OCI-LY1 (cell line): ENCODE data around the gene XRCC4.

ENCODE experiments used
- H2AFZ ChIP-seq: fragments of 200-600 bp; sonication (generic), shearing (Covaris generic); 2 replicates; pipeline ENCODE4 v1.6.0; 2014; ENCODE audit warnings: antibody characterized with exemption, mild to moderate bottlenecking, low read length
- H3F3A ChIP-seq: fragments of 200-600 bp; sonication (generic), shearing (Covaris generic); 2 replicates; pipeline ENCODE4 v1.6.0; 2014; ENCODE audit warnings: mild to moderate bottlenecking, antibody characterized with exemption, low read length, moderate library complexity; ENCODE audit not compliant: insufficient read depth
- H3K27ac ChIP-seq: fragments of 200-600 bp; sonication (generic); 2 replicates; pipeline ENCODE4 v1.5.1; 2014; ENCODE audit warnings: low read length, mixed run types, mild to moderate bottlenecking, low read depth; ENCODE audit not compliant: poor library complexity, severe bottlenecking
- H3K27me3 ChIP-seq: fragments of 200-600 bp; sonication (generic); 2 replicates; pipeline ENCODE4 v1.6.0; 2014; ENCODE audit warnings: antibody characterized with exemption, mild to moderate bottlenecking, low read length, moderate library complexity; ENCODE audit not compliant: insufficient read depth
- H3K36me3 ChIP-seq: fragments of 200-600 bp; sonication (generic); 2 replicates; pipeline ENCODE4 v1.6.1; 2014; ENCODE audit warnings: mild to moderate bottlenecking, antibody characterized with exemption, low read length, moderate library complexity, mixed read lengths; ENCODE audit not compliant: insufficient read depth
- H3K4me1 ChIP-seq: fragments of 200-600 bp; sonication (generic); 2 replicates; pipeline ENCODE4 v1.5.1; 2014; ENCODE audit warnings: mild to moderate bottlenecking, low read length, moderate library complexity; ENCODE audit not compliant: insufficient read depth, severe bottlenecking
- H3K4me2 ChIP-seq: fragments of 200-600 bp; sonication (generic), shearing (Covaris generic); 2 replicates; pipeline ENCODE4 v1.6.1; 2014; ENCODE audit warnings: low read length
- H3K4me3 ChIP-seq: fragments of 200-600 bp; sonication (generic); 2 replicates; pipeline ENCODE4 v1.5.1; 2014; ENCODE audit warnings: low read length, low read depth, mild to moderate bottlenecking, mixed read lengths; ENCODE audit not compliant: poor library complexity, severe bottlenecking
- H3K79me2 ChIP-seq: fragments of 200-600 bp; shearing (Covaris generic); 2 replicates; pipeline ENCODE4 v1.6.1; 2016; ENCODE audit warnings: mixed run types, low read length, mixed read lengths; ENCODE audit not compliant: insufficient read depth
- H3K9ac ChIP-seq: fragments of 200-600 bp; sonication (generic), shearing (Covaris generic); 2 replicates; pipeline ENCODE4 v1.6.1; 2014; ENCODE audit warnings: mild to moderate bottlenecking, low read length, mixed read lengths
- H3K9me2 ChIP-seq: fragments of 200-600 bp; sonication (generic), shearing (Covaris generic); 2 replicates; pipeline ENCODE4 v1.6.1; 2014; ENCODE audit warnings: low read depth, mild to moderate bottlenecking, low read length, mixed read lengths
- H3K9me3 ChIP-seq: fragments of 200-600 bp; shearing (Covaris generic); 2 replicates; pipeline ENCODE4 v1.6.1; 2014; ENCODE audit warnings: low read length, mixed read lengths
- H4K20me1 ChIP-seq: fragments of 200-600 bp; sonication (generic), shearing (Covaris generic); 2 replicates; pipeline ENCODE4 v1.6.0; 2016; ENCODE audit warnings: mild to moderate bottlenecking, low read length; ENCODE audit not compliant: insufficient read depth
- EZH2 ChIP-seq: fragments of 200-600 bp; sonication (generic), shearing (Covaris generic); IDR thresholded peaks from 2 replicates; pipeline ENCODE4 v1.8.0; 2017; ENCODE audit warnings: borderline replicate concordance, mixed run types, mild to moderate bottlenecking, antibody characterized with exemption, low read length, moderate library complexity, mixed read lengths
- TF ChIP-seq, protein P1 (sequence below): fragments of 200-600 bp; sonication (generic), shearing (Covaris generic); IDR thresholded peaks from 2 replicates; pipeline ENCODE4 v1.5.1; 2017; ENCODE audit warnings: mild to moderate bottlenecking, antibody characterized with exemption, low read length, moderate library complexity, mixed read lengths

XRCC4 gene

DNA sequence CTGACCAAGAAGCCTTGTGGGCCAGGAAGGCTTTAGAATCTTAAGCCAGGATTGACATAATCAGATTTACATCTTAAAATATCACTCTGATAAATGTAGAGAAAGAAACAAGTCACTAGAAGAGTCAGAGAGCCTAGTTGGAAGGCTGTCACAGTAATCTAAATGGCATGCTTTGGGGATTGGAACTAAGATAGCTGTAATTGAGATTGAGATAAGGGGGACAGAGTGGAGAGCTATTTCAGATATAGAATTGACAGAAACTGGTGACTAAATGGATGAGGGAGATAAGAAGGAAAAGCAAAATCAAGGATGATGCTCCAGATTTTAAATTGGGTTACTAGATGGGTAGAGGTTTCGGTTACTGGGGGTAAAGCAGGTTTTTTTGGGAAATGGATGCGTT is 100.5 kb downstream of the XRCC4 start:
- no peaks in the 10 kb centered on the region for H3K27me3 ChIP-seq
- H3K4me2 ChIP-seq = no peak overlapping the region
- no peaks in the 10 kb centered on the region for H3K4me1 ChIP-seq
- H3K9me3 ChIP-seq = no peaks in the 10 kb centered on the region
- H3K27ac ChIP-seq = no peak overlapping the region
- no peaks in the 10 kb centered on the region for H3K9me2 ChIP-seq
- no peak overlapping the region for H3K9ac ChIP-seq
- no peaks in the 10 kb centered on the region for H3K79me2 ChIP-seq
- no peak overlapping the region for H2AFZ ChIP-seq
- H3K36me3 ChIP-seq = no peaks in the 10 kb centered on the region
- H3F3A ChIP-seq = no peaks in the 10 kb centered on the region
- no peaks in the 10 kb centered on the region for H4K20me1 ChIP-seq
- TF ChIP-seq EZH2 = no peak
- TF ChIP-seq, protein P1, sequence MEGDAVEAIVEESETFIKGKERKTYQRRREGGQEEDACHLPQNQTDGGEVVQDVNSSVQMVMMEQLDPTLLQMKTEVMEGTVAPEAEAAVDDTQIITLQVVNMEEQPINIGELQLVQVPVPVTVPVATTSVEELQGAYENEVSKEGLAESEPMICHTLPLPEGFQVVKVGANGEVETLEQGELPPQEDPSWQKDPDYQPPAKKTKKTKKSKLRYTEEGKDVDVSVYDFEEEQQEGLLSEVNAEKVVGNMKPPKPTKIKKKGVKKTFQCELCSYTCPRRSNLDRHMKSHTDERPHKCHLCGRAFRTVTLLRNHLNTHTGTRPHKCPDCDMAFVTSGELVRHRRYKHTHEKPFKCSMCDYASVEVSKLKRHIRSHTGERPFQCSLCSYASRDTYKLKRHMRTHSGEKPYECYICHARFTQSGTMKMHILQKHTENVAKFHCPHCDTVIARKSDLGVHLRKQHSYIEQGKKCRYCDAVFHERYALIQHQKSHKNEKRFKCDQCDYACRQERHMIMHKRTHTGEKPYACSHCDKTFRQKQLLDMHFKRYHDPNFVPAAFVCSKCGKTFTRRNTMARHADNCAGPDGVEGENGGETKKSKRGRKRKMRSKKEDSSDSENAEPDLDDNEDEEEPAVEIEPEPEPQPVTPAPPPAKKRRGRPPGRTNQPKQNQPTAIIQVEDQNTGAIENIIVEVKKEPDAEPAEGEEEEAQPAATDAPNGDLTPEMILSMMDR = no peak
- H3K4me3 ChIP-seq = no peak overlapping the region

- Histone ChIP-seq H3K36me3 (no peaks in the 10 kb centered on the region), H3K79me2 (no peaks in the 10 kb centered on the region), H3K9me2 (no peaks in the 10 kb centered on the region), H4K20me1 (no peaks in the 10 kb centered on the region), H3F3A (no peaks in the 10 kb centered on the region), H3K27ac (no peak overlapping the region), H3K9me3 (no peaks in the 10 kb centered on the region), H3K4me1 (no peaks in the 10 kb centered on the region), H3K27me3 (no peaks in the 10 kb centered on the region), H3K4me2 (no peak overlapping the region), H3K4me3 (no peak overlapping the region), H3K9ac (no peak overlapping the region), H2AFZ (no peak overlapping the region)
- TF ChIP-seq, protein P1 = no peak
- no peak for TF ChIP-seq EZH2
These were observed 102.6 kb downstream of the XRCC4 start for GRCh38 chr5:83179966-83180365.

GRCh38 chr5:83184534-83184933 is 107.2 kb downstream of the XRCC4 start:
- no peaks in the 10 kb centered on the region for H3K4me1 ChIP-seq
- no peak for TF ChIP-seq EZH2
- TF ChIP-seq, protein P1 = no peak

More at GRCh38 chr5:83184534-83184933, 107.2 kb downstream of the XRCC4 start:
- Histone ChIP-seq H3K36me3 (no peaks in the 10 kb centered on the region), H4K20me1 (no peaks in the 10 kb centered on the region), H3F3A (no peaks in the 10 kb centered on the region), H3K4me2 (no peak overlapping the region), H2AFZ (no peak overlapping the region), H3K9ac (no peak overlapping the region), H3K9me2 (no peaks in the 10 kb centered on the region), H3K27me3 (no peaks in the 10 kb centered on the region), H3K27ac (no peak overlapping the region), H3K79me2 (no peaks in the 10 kb centered on the region), H3K9me3 (no peaks in the 10 kb centered on the region), H3K4me3 (no peak overlapping the region)
